Parietal lobe (tissue), 2 donors: Measurements from ENCODE around the gene SLC26A6. TPM values are rescaled to one million over a fixed set of nuclear protein-coding genes. Genes with fewer than 3 reads are reported as not detected.

Source experiments
- small RNA-seq: library from RNA; depleted of rRNA; stranded (forward); fragments of <200 nt; gene quantifications from one replicate; pipeline ENCODE3, GENCODE V24; 2014; ENCODE audit warnings: low replicate concordance
- total RNA-seq: library from RNA; depleted of rRNA; stranded (reverse); fragments of >200 nt; gene quantifications from one replicate; pipeline ENCODE4 v1.2.3, GENCODE V29; 2014

SLC26A6 gene
- 8.8 TPM for total RNA-seq

GRCh38 chr3:48635222-48636021, at the start of gene SLC26A6:
Gene SLC26A6 (minus strand): TSS chr3:48635461. CDS start chr3:48635393, 68 bp downstream.

GRCh38 chr3:48662753-48663488, 27.7 kb upstream of the SLC26A6 start, which contains the start of gene CELSR3:
Gene CELSR3 (minus strand): TSS chr3:48662886. CDS start chr3:48662634, 252 bp downstream.

GRCh38 chr3:48621461-48621869, 13.8 kb downstream of the SLC26A6 start, which contains the start of gene TMEM89:
Gene TMEM89 (minus strand): TSS chr3:48621769. CDS start chr3:48621756, 13 bp downstream.

GRCh38 chr3:48609088-48610005, 25.9 kb downstream of the SLC26A6 start, which contains the start of gene UQCRC1:
Gene UQCRC1 (minus strand): TSS chr3:48609646. CDS start chr3:48609620, 26 bp downstream.

GRCh38 chr3:48595075-48595525, 40.2 kb downstream of the SLC26A6 start, which contains the start of gene COL7A1:
Gene COL7A1 (minus strand): TSS chr3:48595329. CDS start chr3:48595159, 170 bp downstream.

Small RNA genes lying within 50 kb of the gene (small RNA-seq; reads per million reads assigned to genes)
- not detected for gene AC141002.1

Other genes starting within 250 kb of the SLC26A6 start
- gene PLXNB1, start 205.4 kb downstream of the SLC26A6 start, total RNA-seq = 152 TPM
- gene CCDC51, start 195.3 kb downstream of the SLC26A6 start, total RNA-seq = 6.9 TPM
- 80.4 TPM for gene TMA7, start 195.2 kb downstream of the SLC26A6 start, total RNA-seq
- 9.7 TPM for gene ATRIP, start 188.7 kb downstream of the SLC26A6 start, total RNA-seq
- 64.8 TPM for gene SHISA5, start 131.3 kb downstream of the SLC26A6 start, total RNA-seq
- gene PFKFB4, start 78.7 kb downstream of the SLC26A6 start, total RNA-seq = 33.2 TPM
- not detected for gene UCN2, start 71.7 kb downstream of the SLC26A6 start, total RNA-seq
- 4.1 TPM for gene COL7A1, start 40.1 kb downstream of the SLC26A6 start, total RNA-seq
- gene UQCRC1, start 25.8 kb downstream of the SLC26A6 start, total RNA-seq = 145 TPM
- not detected for gene TMEM89, start 13.7 kb downstream of the SLC26A6 start, total RNA-seq
- gene CELSR3, start 27.4 kb upstream of the SLC26A6 start, total RNA-seq = 67.9 TPM
- 18.5 TPM for gene NCKIPSD, start 50.5 kb upstream of the SLC26A6 start, total RNA-seq
- 147 TPM for gene IP6K2, start 81.8 kb upstream of the SLC26A6 start, total RNA-seq
- gene PRKAR2A, start 212.4 kb upstream of the SLC26A6 start, total RNA-seq = 26.3 TPM